Activated T-helper 2 cell treated with anti-CD3 and anti-CD28 coated beads, Interferon-gamma antibody, Interleukin-2, Interleukin-4, amounts not matched to agents 10 μg/mL and 5 μg/mL and 100 μg/mL, durations not matched to agents 14 hours and 24 hours and 36 hours (primary cell): ENCODE results near the gene MMEL1. TPM values are rescaled to one million over a fixed set of nuclear protein-coding genes. Genes with fewer than 3 reads are reported as not detected.
"Not testable (repeated sequence)": the region's sequence is repeated elsewhere in the genome, so short reads cannot be mapped to it uniquely, and the experiment has no call there.

Source experiments
- DNase-seq: peaks from one replicate; pipeline ENCODE4 v3.0.0; 2021; ENCODE audit warnings: low spot score
- H3K27ac Mint-ChIP-seq: one replicate; pipeline ENCODE4 v1.8.0; 2021; ENCODE audit warnings: mixed read lengths
- H3K27me3 Mint-ChIP-seq: one replicate; pipeline ENCODE4 v1.8.0; 2021; ENCODE audit warnings: low read depth, mixed read lengths
- H3K36me3 Mint-ChIP-seq: one replicate; pipeline ENCODE4 v1.8.0; 2021; ENCODE audit warnings: low read depth, mixed read lengths
- H3K4me1 Mint-ChIP-seq: one replicate; pipeline ENCODE4 v1.8.0; 2021; ENCODE audit warnings: low read depth, mixed read lengths
- H3K4me3 Mint-ChIP-seq: one replicate; pipeline ENCODE4 v1.8.0; 2021; ENCODE audit warnings: low read depth, mild to moderate bottlenecking, moderate library complexity, mixed read lengths
- H3K9me3 Mint-ChIP-seq: one replicate; pipeline ENCODE4 v1.8.0; 2021; ENCODE audit warnings: mixed read lengths
- intact Hi-C: fragments of 100-400 bp; cut with micrococcal nuclease; formaldehyde crosslinking; loops from one replicate; pipeline ENCODE4 v1.15.1; 2023
- total RNA-seq: library from RNA; stranded (reverse); gene quantifications from 2 replicates; pipeline ENCODE4 v1.2.3, GENCODE V29; 2022

MMEL1 gene
- total RNA-seq, 1 donor from 2014 or later = 0.73 TPM

DNA sequence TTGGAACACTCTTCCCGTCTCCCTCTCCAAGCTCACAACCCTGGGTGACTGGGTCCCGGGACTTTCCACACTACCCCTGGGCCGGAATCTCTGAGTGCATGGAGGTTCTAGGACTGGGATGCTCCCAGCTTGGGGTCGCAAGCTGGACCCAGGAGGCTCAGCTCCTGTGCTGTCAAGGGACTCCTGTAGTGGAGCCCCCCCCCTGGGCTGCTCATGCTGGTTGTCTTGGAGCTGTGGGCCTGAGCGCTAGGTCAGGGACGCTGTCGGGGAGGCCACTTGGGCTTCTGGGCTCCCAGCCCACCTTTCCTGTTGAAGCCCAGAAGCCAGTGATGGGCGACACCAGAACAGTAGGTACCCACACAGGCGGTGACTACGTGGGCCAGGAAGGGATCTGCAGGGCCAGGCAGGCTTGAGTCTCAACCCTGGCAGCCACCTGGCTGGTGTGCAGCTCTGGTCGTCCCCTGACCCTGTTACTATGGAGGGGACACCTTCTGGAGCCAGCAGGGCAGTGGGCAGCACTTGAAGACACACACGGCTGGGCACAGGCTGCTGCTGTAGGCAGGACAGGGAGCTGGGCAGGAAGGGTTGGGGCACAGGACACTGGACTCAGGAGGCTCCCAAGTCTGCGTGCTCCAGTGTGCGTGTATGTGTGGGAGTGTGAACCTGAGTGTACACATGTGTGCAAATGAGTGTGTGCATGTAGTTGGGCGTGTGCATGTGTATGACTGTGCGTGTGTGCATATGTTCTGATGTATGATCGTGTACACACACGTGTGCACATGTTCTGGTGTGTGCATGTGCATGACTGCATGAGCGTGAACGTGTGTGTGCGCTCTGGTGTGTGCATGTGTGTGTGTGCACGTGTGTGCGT lies 3.0 kb downstream of the MMEL1 start:
- Mint-ChIP-seq H3K9me3 (peaks cover 6% of the 10 kb centered on the region), H3K36me3 (no peaks in the 10 kb centered on the region), H3K4me1 (no peaks in the 10 kb centered on the region), H3K4me3 (no peak overlapping the region), H3K27me3 (peaks cover 32% of the 10 kb centered on the region), H3K27ac (no peak overlapping the region)
- intact Hi-C loops = no loop called here
- no peak for DNase-seq

DNA sequence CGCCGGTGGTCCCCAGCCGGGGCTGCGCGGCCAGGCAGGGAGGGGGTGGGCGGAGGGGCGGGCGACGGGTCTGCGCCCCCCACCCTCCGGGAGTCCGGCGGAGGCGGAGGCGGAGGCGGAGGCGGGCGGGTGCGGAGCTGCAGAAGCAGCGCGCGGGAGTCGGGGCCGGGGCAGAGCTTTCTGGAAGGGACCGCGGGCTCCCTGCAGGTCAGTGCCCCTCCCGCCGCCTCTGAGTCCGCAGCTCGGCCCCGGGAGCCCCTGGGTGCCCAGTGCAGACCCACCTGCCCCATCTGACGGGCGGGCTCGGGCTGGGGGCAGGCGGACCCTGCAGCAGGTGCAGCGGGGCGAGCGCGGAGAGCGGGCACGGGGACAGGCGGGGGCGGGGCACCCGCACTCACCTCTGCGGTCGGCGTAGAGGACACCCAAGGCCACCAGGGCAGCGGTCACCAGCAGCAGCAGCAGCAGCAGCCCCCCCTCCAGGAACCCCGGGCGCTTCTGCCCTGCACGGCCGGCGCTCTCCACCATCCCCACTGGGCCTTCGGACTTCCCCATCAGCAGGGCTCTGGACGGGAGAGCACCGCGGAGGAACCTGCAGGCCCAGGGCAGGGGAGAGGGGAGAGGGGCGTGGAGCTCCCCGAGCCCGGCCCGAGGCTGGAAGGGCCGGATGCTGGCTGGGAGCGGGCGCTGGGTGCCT lies 3.7 kb downstream of the MMEL1 start:
- no peaks in the 10 kb centered on the region for H3K4me1 Mint-ChIP-seq
- no peak overlapping the region for H3K4me3 Mint-ChIP-seq
- peaks cover 6% of the 10 kb centered on the region for H3K9me3 Mint-ChIP-seq
- no peaks in the 10 kb centered on the region for H3K36me3 Mint-ChIP-seq
- intact Hi-C loops = no loop called here
- peaks cover 37% of the 10 kb centered on the region for H3K27me3 Mint-ChIP-seq
- no peak for DNase-seq
- H3K27ac Mint-ChIP-seq = no peak overlapping the region

DNA sequence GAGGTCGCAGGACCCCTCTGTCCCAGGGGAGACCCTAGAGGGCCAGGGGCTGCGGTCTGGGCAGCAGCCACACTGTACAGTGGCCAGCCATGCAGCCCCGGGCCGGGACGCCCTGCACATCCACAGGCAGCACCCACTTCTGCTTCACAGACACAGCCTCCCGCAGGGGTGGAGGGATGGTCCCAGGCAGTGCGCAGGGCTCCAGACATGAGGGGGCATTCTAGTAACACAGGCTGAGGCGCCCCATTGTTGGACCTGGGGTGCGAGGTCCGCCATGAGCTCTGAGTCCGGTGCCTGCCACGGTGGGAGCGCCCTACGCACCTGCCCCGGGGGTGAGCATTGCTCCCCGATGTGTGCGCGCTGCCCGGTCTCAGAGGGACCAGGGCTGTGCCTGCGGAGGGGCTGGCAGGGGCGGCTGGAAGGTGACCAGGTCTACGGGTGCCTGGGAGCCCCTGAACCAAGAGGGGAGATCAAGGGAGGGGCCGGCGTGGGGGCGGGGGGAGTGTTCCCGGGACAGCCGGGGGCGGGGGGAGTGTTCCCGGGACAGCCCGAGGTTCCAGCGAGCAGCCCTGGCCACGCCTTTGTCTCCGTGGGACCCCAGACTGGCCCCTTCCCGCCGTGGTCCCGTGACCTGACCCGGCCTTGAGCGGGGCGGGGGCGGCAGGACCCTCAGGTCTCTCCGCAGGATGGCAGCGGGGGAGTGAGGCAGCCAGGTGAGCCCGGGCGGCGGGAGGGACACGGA lies 4.5 kb downstream of the MMEL1 start:
- no peak overlapping the region for H3K4me3 Mint-ChIP-seq
- no peaks in the 10 kb centered on the region for H3K36me3 Mint-ChIP-seq
- H3K27ac Mint-ChIP-seq = no peak overlapping the region
- intact Hi-C loops = no loop called here
- DNase-seq = no peak
- peaks cover 37% of the 10 kb centered on the region for H3K27me3 Mint-ChIP-seq
- no peaks in the 10 kb centered on the region for H3K4me1 Mint-ChIP-seq
- peaks cover 6% of the 10 kb centered on the region for H3K9me3 Mint-ChIP-seq

DNA sequence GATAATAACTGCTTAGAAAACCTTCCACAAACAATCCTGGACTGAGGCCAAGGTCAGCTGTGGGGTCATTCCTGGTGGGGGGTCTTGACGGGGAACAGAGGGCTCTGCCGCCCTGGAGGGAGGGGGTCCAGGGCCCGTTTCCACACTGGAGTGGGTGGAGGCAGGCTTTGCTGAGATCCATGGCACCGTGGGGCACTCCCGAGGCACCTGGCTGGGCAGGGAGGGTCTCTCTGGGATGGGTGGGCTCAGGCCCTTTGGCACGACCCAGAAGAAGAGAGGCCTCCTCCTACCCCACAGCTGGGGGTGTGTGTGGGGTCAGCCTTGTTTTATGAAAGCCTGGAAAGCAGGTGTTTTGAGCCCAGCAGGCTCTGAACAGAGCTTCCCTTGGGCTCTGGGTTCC lies 5.1 kb downstream of the MMEL1 start:
- no peaks in the 10 kb centered on the region for H3K36me3 Mint-ChIP-seq
- no peaks in the 10 kb centered on the region for H3K4me1 Mint-ChIP-seq
- no peak overlapping the region for H3K27ac Mint-ChIP-seq
- peaks cover 6% of the 10 kb centered on the region for H3K9me3 Mint-ChIP-seq
- H3K27me3 Mint-ChIP-seq = peaks cover 37% of the 10 kb centered on the region
- DNase-seq = no peak
- intact Hi-C loops = no loop called here
- H3K4me3 Mint-ChIP-seq = no peak overlapping the region

DNA sequence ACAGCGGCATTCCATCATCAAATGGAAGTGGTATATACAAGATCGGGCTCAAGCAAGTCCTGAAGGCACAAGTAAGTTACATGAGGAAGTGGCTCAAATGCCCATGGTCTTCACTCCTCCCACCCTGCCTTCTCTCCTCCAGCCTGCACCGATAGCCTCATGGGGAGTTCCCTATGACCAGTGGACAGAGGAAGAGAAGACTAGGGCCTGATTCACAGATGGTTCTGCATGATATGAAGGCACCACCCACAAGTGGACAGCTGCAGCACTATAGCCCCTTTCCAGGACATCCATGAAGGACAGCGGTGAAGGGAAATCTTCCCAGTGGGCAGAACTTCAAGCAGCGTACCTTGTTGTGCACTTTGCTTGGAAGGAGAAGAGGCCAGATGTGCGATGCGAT lies 7.1 kb downstream of the MMEL1 start:
- H3K36me3 Mint-ChIP-seq, H3K9me3 Mint-ChIP-seq, H3K4me1 Mint-ChIP-seq, H3K27ac Mint-ChIP-seq, DNase-seq, H3K4me3 Mint-ChIP-seq, intact Hi-C loops: not testable (repeated sequence)
- H3K27me3 Mint-ChIP-seq = peaks cover 35% of the 10 kb centered on the region

DNA sequence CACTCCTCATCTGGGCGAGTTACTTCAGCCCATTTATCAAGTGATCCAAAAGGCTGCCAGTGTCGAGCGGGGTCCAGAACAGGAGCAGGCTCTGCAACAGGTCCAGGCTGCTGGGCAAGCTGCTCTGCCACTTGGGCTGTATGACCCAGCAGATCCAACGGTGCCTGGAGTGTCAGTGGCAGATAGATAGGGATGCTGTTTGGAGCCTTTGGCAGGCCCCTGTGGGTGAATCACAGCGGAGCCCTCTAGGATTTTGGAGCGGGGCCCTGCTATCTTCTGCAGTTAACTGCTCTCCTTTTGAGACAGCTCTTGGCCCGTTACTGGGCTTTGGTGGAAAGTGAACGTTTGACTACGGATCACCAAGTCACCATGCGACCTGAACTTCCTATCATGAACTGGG lies 7.5 kb downstream of the MMEL1 start:
- Mint-ChIP-seq H3K4me3 (no peak overlapping the region), H3K36me3 (no peaks in the 10 kb centered on the region), H3K27ac (no peak overlapping the region), H3K4me1 (no peaks in the 10 kb centered on the region), H3K9me3 (peaks cover under 1% of the 10 kb centered on the region), H3K27me3 (peaks cover 32% of the 10 kb centered on the region)
- intact Hi-C loops = no loop called here
- DNase-seq = no peak

DNA sequence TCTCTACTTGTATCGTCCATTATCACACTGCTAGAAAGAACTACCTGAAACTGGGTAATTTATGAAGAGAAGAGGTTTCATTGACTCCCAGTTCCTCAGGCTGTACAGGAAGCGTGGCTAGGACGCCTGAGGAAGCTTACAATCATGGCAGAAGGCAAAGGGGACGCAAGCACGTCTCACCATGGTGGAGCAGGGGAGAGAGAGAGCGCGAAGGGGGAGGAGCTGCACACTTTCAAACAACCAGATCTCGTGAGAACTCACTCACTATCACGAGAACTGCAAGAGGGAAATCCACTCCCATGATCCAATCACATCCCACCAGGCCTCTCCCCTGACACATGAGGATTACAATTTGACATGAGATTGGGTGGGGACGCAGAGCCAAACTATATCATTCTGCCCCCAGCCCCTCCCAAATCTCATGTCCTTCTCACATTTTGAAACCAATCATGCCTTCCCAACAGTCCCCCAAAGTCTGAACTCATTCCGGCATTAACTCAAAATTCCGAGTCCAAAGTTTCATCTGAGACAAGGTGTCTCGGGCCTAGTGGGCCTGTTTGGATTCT lies 8.0 kb downstream of the MMEL1 start:
- H3K4me3 Mint-ChIP-seq = no peak overlapping the region
- peaks cover 29% of the 10 kb centered on the region for H3K27me3 Mint-ChIP-seq
- no peaks in the 10 kb centered on the region for H3K4me1 Mint-ChIP-seq
- H3K9me3 Mint-ChIP-seq = no peaks in the 10 kb centered on the region
- no peak for DNase-seq
- intact Hi-C loops = no loop called here
- no peaks in the 10 kb centered on the region for H3K36me3 Mint-ChIP-seq
- no peak overlapping the region for H3K27ac Mint-ChIP-seq

DNA sequence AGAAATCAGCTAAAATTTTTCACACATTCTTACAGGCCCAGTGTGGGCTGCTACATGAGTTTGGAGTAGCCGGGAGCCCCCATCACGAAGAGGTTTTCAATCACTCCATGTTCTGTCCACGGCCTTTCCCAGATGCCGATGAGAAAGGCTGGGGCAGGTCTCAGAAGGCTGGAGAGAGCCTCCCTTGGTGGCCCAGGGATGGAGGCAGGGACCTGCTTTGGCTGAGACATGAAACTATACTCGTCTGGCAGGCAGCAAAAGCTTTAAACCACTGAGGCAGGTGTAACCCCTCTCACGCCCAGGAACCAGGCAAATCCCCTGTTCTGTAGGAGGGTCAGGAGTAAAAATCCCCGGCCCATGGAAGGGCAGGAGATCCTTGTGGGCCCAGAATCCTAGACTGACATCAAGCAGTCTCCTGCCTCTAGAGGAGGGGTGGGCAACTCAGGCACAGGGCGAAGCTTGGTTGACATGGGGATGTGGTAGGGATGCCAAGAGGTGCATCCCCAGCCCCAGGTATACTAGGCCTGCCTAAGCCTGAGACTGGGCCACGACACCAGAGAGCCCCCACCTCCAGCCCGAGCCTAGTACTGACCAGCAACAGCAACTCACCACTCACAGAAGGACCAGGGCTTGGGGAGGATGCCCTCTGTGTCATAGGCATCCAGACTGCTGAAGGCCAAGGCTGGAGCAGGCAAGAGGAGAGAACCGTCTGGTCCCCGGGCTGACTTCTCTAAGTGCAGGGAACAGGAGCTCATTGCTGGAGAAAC lies 9.1 kb downstream of the MMEL1 start:
- peaks cover 33% of the 10 kb centered on the region for H3K27me3 Mint-ChIP-seq
- H3K9me3 Mint-ChIP-seq = no peaks in the 10 kb centered on the region
- no peak overlapping the region for H3K4me3 Mint-ChIP-seq
- H3K27ac Mint-ChIP-seq = no peak overlapping the region
- intact Hi-C loops = no loop called here
- no peaks in the 10 kb centered on the region for H3K4me1 Mint-ChIP-seq
- DNase-seq = no peak
- H3K36me3 Mint-ChIP-seq = no peaks in the 10 kb centered on the region

DNA sequence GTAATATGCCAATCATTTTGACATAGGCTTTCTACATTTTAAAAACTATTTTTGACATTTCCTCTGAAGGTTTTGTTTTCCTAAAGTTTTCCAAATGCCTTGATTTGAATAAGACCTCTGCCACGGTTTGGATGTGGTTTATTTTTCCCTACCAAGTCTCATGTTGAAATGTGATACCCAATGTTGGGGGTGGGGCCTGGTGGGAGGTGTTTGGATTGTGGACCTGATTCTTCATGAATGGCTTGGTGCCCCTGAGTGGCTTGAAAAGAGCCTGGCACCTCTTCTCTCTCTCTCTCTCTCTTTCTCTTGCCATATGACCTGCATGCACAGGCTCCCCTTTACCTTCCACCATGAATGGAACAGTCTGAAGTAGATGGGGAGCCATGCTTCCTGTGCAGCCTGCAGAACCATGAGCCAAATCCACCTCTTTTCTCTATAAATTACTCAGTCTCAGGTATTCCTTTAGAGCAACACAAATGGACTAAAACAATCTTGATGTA lies 14.8 kb downstream of the MMEL1 start:
- H3K9me3 Mint-ChIP-seq = peaks cover 31% of the 10 kb centered on the region
- intact Hi-C loops = no loop called here
- peaks cover 14% of the 10 kb centered on the region for H3K27me3 Mint-ChIP-seq
- H3K27ac Mint-ChIP-seq = no peak overlapping the region
- no peak overlapping the region for H3K4me3 Mint-ChIP-seq
- no peak for DNase-seq
- no peaks in the 10 kb centered on the region for H3K36me3 Mint-ChIP-seq
- H3K4me1 Mint-ChIP-seq = no peaks in the 10 kb centered on the region

DNA sequence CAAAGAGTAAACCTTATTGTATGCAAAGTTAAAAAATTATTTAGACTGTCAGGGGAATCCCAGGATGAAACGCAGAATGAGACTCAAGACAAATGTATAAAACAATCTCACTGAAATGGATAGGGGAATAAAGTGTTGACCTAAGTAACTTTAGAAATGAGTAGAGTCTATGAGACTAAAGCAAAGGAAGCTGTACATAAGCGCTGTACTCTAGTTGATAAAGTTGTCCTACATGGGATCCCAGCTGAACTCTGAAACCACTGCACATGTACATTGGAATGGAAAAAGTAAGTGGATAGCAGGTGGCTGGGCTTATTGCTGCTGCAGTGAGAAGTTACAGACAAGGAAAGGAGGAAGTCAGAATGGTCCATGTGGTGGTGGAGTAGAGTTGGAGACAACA lies 18.7 kb downstream of the MMEL1 start:
- intact Hi-C loops = no loop called here
- H3K4me3 Mint-ChIP-seq = no peak overlapping the region
- DNase-seq = no peak
- peaks cover 9% of the 10 kb centered on the region for H3K27me3 Mint-ChIP-seq
- H3K36me3 Mint-ChIP-seq = no peaks in the 10 kb centered on the region
- no peaks in the 10 kb centered on the region for H3K4me1 Mint-ChIP-seq
- peaks cover 31% of the 10 kb centered on the region for H3K9me3 Mint-ChIP-seq
- no peak overlapping the region for H3K27ac Mint-ChIP-seq

DNA sequence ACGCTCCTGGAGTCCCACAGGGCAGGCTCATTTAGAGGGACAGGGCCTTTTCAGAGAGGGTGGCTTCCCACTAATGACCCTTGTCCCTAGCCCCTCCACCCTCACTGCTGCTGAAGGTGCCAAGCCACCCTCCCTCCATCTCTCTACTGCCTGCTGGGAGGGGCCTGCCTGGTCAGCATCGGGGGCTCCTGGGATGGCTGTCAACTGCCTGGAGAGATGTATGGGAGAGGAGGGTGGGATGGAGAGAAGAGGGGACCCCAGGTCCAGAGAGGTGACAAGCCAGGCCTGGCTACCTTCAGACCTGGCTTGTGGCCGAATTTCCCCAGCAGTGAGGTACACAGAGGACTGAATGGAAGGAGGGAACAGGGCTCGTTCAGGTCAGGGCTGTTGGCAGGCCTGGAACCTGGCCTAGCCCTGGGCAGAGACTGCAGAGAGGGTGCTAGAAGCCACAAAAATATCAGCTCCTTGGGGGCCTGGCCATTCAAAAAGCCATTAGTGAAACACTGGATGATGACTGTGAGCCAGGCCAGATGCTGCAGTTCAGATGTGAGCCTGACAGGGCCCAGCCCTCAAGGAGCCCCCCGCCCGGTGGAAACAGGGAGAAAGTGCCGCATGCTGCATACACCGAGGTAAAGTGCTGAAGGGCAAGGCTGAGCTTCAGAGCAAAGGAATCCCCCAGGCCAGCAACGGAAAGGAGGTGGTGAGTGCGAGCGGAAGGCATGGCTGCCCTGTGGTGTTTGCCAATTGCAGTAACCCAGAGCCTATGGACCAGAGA lies 20.0 kb downstream of the MMEL1 start:
- Mint-ChIP-seq H3K36me3 (no peaks in the 10 kb centered on the region), H3K4me3 (no peak overlapping the region), H3K27me3 (peaks cover 2% of the 10 kb centered on the region), H3K27ac (no peak overlapping the region), H3K4me1 (no peaks in the 10 kb centered on the region), H3K9me3 (peaks cover 36% of the 10 kb centered on the region)
- intact Hi-C loops = no loop called here
- no peak for DNase-seq
